ENCODE measurements around the gene CFAP119. TPM values are rescaled to one million over a fixed set of nuclear protein-coding genes. Genes with fewer than 3 reads are reported as not detected.
A peak's percentile ranks its signal among the peaks of the same experiment; 100 is the strongest.

CFAP119 gene
- total and polyA plus RNA-seq, 2 experiments from 2014 or later = 2.2 to 5.2 TPM

GRCh38 chr16:30740364-30741251 is 21.3 kb downstream of the CFAP119 start:
- no peaks in the 10 kb centered on the region for H3K27me3 ChIP-seq (ENCODE audit: insufficient read depth)
- ATAC-seq (peak; percentile 93), DNase-seq (ENCODE audit: low spot score) (peak; percentile 72)
- TF ChIP-seq ZNF462 (CRISPR knock-in tag; IDR thresholded peaks at IDR 0.05) (no peak), POLR2AphosphoS5 (IDR thresholded peaks at IDR 0.05; ENCODE audit: low read depth) (no peak), ZNF331 (CRISPR knock-in tag; IDR thresholded peaks at IDR 0.05; ENCODE audit: low read depth) (no peak), ZNF114 (CRISPR knock-in tag; IDR thresholded peaks at IDR 0.05) (no peak), EZH2 (IDR thresholded peaks at IDR 0.05; ENCODE audit: low read depth, unreplicated experiment) (no peak), ETS1 (IDR thresholded peaks at IDR 0.05) (no peak), CTCF (conservative IDR thresholded peaks at IDR 0.05; ENCODE audit: low read depth in 2 of 2) (no peak), STAT1 (IDR thresholded peaks at IDR 0.05; ENCODE audit: unreplicated experiment) (no peak), JUNB (IDR thresholded peaks at IDR 0.05; ENCODE audit: unreplicated experiment) (no peak), EZH2phosphoT487 (IDR thresholded peaks at IDR 0.05; ENCODE audit: unreplicated experiment) (no peak), REST (IDR thresholded peaks at IDR 0.05; ENCODE audit: unreplicated experiment) (no peak), CREB1 (CRISPR knock-in tag; IDR thresholded peaks at IDR 0.05; ENCODE audit: low read depth) (no peak), NANOG (IDR thresholded peaks at IDR 0.05; ENCODE audit: borderline replicate concordance) (no peak)
- H3K9me2 ChIP-seq (ENCODE audit: insufficient read depth) = no peaks in the 10 kb centered on the region
- H3K4me1 Mint-ChIP-seq = peaks cover 18% of the 10 kb centered on the region
- peaks cover 15% of the 10 kb centered on the region; the same call in 1 of the 2 replicates for H3K36me3 ChIP-seq (ENCODE audit: insufficient read depth)
- no peaks in the 10 kb centered on the region for H3K79me2 ChIP-seq (replicated peaks; ENCODE audit: insufficient read depth)
- H3K36me3 Mint-ChIP-seq (ENCODE audit: low read depth) = peaks cover 58% of the 10 kb centered on the region
- H3F3A ChIP-seq (replicated peaks; ENCODE audit: low read depth) = 0 out of 2 replicates have a peak, but pooled peaks cover 4% of the 10 kb centered on the region
- H3K9me3 Mint-ChIP-seq = no peaks in the 10 kb centered on the region
- H3K4me1 ChIP-seq (ENCODE audit: insufficient read depth) = peaks cover 3% of the 10 kb centered on the region
- H4K20me1 ChIP-seq (replicated peaks; ENCODE audit: insufficient read depth) = peaks cover 11% of the 10 kb centered on the region
- H3K27me3 Mint-ChIP-seq (ENCODE audit: insufficient read depth, low read depth, poor library complexity) = peaks cover 8% of the 10 kb centered on the region
- no peak overlapping the region for H2AFZ ChIP-seq
- H3K4me3 Mint-ChIP-seq = peak overlapping the region; percentile 35
- H3K27ac ChIP-seq (ENCODE audit: low read depth) = peak overlapping the region; percentile 13; the same call in 1 of the 2 replicates
- no peak overlapping the region for H3K4me3 ChIP-seq
- H3K4me2 ChIP-seq = no peak overlapping the region
- H3K27ac Mint-ChIP-seq = peak overlapping the region; percentile 93

Data from GM23338 (cell line).